VCaP (cell line): ENCODE data around the gene KIF5C.
"Not testable (repeated sequence)": the region's sequence is repeated elsewhere in the genome, so short reads cannot be mapped to it uniquely, and the experiment has no call there.

ENCODE experiments used
- H3K27ac ChIP-seq: fragments of 450-650 bp; 2 replicates; pipeline ENCODE4 v1.5.1; 2017
- CTCF ChIP-seq: fragments of 450-650 bp; conservative IDR thresholded peaks from 2 replicates; pipeline ENCODE4 v1.5.1; 2017; ENCODE audit warnings: mild to moderate bottlenecking, moderate library complexity

KIF5C gene

DNA sequence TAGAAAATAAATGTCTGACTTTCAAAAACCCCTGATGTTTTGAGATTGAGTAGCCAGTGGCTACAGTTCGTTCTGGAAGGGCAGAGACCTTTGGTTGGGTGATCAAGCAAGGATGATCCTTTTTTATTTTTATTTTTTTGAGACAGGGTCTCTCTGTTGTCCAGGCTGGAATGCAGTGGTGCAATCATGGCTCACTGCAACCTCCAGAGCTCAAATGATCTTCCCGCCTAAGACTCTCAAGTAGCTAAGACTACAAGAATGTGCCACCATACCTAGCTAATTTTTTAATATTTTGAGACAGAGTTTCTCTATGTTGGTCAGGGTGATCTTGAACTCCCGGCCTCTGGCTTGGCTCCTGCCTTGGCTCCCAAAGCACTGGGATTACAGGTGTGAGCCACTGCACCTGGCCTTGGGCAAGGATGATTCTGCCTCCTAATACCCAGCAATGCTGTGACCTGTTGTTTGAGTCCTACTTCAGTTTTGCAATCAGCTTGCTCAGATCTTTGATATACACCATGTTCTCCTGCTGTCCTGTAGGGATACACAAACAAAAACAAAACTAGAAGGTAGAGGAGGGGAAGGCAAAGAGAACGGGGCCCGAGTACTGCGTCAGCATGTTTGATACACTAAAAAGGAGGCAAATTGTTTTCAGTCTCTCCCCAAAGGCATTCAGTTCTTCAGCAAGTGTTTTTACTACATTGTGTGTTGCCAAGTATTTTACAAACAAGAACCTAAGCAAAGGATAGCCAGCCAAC, 104.3 kb downstream of the KIF5C start:
- no peak overlapping the region for H3K27ac ChIP-seq
- no peak for TF ChIP-seq CTCF

DNA sequence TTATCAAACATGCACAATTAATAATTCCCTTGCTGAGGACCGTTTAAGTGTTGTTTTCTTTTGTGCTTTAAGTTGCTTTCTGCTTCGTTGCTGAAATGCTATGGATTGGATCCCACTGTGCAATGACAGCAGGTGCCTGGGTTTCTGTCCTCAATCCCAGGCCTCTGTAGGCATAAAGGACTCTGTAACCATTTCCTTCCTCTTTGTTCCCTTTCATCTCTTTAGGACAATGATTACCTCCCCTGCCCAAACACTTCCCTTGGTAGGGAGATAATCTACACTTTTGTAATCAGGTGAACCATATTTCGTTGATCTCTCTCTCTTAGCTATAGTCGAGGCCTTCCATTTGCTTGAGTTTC, 104.9 kb downstream of the KIF5C start:
- TF ChIP-seq CTCF = no peak
- H3K27ac ChIP-seq = no peak overlapping the region

DNA sequence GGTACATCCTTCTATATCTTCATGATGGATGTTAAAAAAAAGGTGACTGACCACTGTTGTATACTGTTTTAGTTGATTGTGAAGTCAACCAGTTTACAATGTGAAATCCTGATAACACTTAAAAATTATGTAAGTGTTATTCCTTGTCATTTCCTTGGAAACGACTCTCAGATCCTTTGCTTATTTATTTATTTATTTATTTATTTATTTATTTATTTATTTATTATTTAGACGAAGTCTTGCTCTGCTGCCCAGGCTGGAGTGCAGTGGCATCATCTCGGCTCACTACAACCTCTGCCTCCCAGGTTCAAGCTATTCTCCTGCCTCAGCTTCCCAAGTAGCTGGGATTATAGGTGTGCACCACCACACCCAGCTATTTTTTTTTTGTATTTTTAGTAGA, 105.5 kb downstream of the KIF5C start:
- not testable (repeated sequence) for H3K27ac ChIP-seq

GRCh38 chr2:148981324-148981723, 106.3 kb downstream of the KIF5C start:
- no peak overlapping the region for H3K27ac ChIP-seq
- TF ChIP-seq CTCF = no peak

GRCh38 chr2:148981781-148982180, 106.8 kb downstream of the KIF5C start:
- H3K27ac ChIP-seq = no peak overlapping the region
- no peak for TF ChIP-seq CTCF

- no peak for TF ChIP-seq CTCF
- no peak overlapping the region for H3K27ac ChIP-seq
These were observed 107.3 kb downstream of the KIF5C start for GRCh38 chr2:148982282-148982681.

GRCh38 chr2:148983896-148984295, 108.9 kb downstream of the KIF5C start:
- TF ChIP-seq CTCF = no peak
- H3K27ac ChIP-seq = no peak overlapping the region

- TF ChIP-seq CTCF = no peak
- H3K27ac ChIP-seq = no peak overlapping the region
These were observed 109.4 kb downstream of the KIF5C start for GRCh38 chr2:148984449-148984848.
